IMR-90 (cell line): ENCODE measurements around the gene PI4KA. TPM values are rescaled to one million over a fixed set of nuclear protein-coding genes. Genes with fewer than 3 reads are reported as not detected.
A peak's percentile ranks its signal among the peaks of the same experiment; 100 is the strongest.

Source experiments
- ATAC-seq: fragments of 200-7000 bp; cut with Tn5 transposase; 2 replicates; pipeline ENCODE4 v1.9.1; 2020; ENCODE audit warnings: low read depth, mild to moderate bottlenecking, moderate library complexity
- BruUV-seq: library from RNA; stranded (reverse); fragments of 400-500 nt; replicated peaks from 2 replicates; lab custom pipeline; 2021; lab: Mats Ljungman, UMichigan
- CTCF ChIA-PET: fragments of 300-600 bp; formaldehyde crosslinking; extraction: SDS; loops from one replicate; lab custom pipeline; 2021; ENCODE audit warnings: antibody characterized with exemption; lab: Yijun Ruan, JAX
- POLR2A ChIA-PET: fragments of 300-600 bp; sonication (Branson Sonifier 250); formaldehyde crosslinking; loops from one replicate; lab custom pipeline; 2022; ENCODE audit warnings: antibody characterized with exemption; ENCODE audit not compliant: unreplicated experiment; lab: Charles Lee
- DNase-seq: peaks from one replicate; pipeline ENCODE4 v3.0.0; 2013
- H2AFZ ChIP-seq: replicated peaks from 2 replicates; pipeline ENCODE3; 2013; ENCODE audit warnings: low read length, mild to moderate bottlenecking; ENCODE audit not compliant: poor library complexity
- H2AK5ac ChIP-seq: 2 replicates; pipeline ENCODE4 v1.6.1; 2013; ENCODE audit warnings: low read depth, low read length, inconsistent platforms
- H2AK9ac ChIP-seq: replicated peaks from 2 replicates; pipeline ENCODE3; 2013; ENCODE audit warnings: mild to moderate bottlenecking, low read depth, low read length, moderate library complexity; ENCODE audit not compliant: poor library complexity
- H2BK120ac ChIP-seq: 2 replicates; pipeline ENCODE4 v1.6.1; 2013; ENCODE audit warnings: low read depth, low read length, inconsistent platforms
- H2BK15ac ChIP-seq: 3 replicates; pipeline ENCODE4 v1.6.1; 2013; ENCODE audit warnings: low read depth, low read length, inconsistent platforms
- H2BK20ac ChIP-seq: 2 replicates; pipeline ENCODE4 v1.6.1; 2013; ENCODE audit warnings: low read depth, mild to moderate bottlenecking, inconsistent platforms, low read length, moderate library complexity
- H2BK5ac ChIP-seq: 2 replicates; pipeline ENCODE4 v1.6.1; 2013; ENCODE audit warnings: mild to moderate bottlenecking, low read depth, low read length, inconsistent platforms; ENCODE audit not compliant: poor library complexity, severe bottlenecking
- H3K14ac ChIP-seq: replicated peaks from 2 replicates; pipeline ENCODE4 v1.6.1; 2013; ENCODE audit warnings: low read depth, low read length, inconsistent platforms
- H3K18ac ChIP-seq: 2 replicates; pipeline ENCODE4 v1.6.1; 2013; ENCODE audit warnings: low read depth, low read length, control low read depth
- H3K23ac ChIP-seq: 2 replicates; pipeline ENCODE4 v1.6.1; 2013; ENCODE audit warnings: low read depth, low read length, inconsistent platforms
- H3K27ac ChIP-seq: 2 replicates; pipeline ENCODE4 v1.5.1; 2013; ENCODE audit warnings: mild to moderate bottlenecking, control low read depth, low read length; ENCODE audit not compliant: insufficient read depth
- H3K27me3 ChIP-seq: 2 replicates; pipeline ENCODE4 v1.6.1; 2013; ENCODE audit warnings: low read length; ENCODE audit not compliant: control insufficient read depth, insufficient read depth
- H3K36me3 ChIP-seq: 2 replicates; pipeline ENCODE4 v1.6.1; 2013; ENCODE audit warnings: low read length, mixed read lengths; ENCODE audit not compliant: control insufficient read depth, insufficient read depth
- H3K4ac ChIP-seq: 2 replicates; pipeline ENCODE4 v1.6.1; 2013; ENCODE audit warnings: low read depth, low read length, inconsistent platforms
- H3K4me1 ChIP-seq: 2 replicates; pipeline ENCODE4 v1.6.1; 2013; ENCODE audit warnings: low read length, mixed read lengths; ENCODE audit not compliant: control insufficient read depth, insufficient read depth
- H3K4me2 ChIP-seq: 2 replicates; pipeline ENCODE4 v1.6.1; 2013; ENCODE audit warnings: low read depth, mild to moderate bottlenecking, control low read depth, low read length, moderate library complexity
- H3K4me3 ChIP-seq: 2 replicates; pipeline ENCODE4 v1.5.1; 2013; ENCODE audit warnings: low read depth, mild to moderate bottlenecking, control low read depth, low read length, moderate library complexity; ENCODE audit not compliant: insufficient read depth
- H3K56ac ChIP-seq: 2 replicates; pipeline ENCODE4 v1.6.1; 2013; ENCODE audit warnings: low read length, inconsistent platforms; ENCODE audit not compliant: insufficient read depth; ENCODE audit errors: extremely low read depth
- H3K79me1 ChIP-seq, 2 experiments: 2 replicates each; pipeline ENCODE4 v1.6.1; 2013; ENCODE audit warnings: low read length in 2 of 2, inconsistent platforms in 1 of 2, low read depth in 1 of 2
- H3K9ac ChIP-seq: 2 replicates; pipeline ENCODE4 v1.6.1; 2013; ENCODE audit warnings: low read depth, low read length, control low read depth
- H3K9me1 ChIP-seq: 2 replicates; pipeline ENCODE4 v1.6.1; 2013; ENCODE audit warnings: low read length, inconsistent platforms; ENCODE audit not compliant: insufficient read depth
- H3K9me3 ChIP-seq: 2 replicates; pipeline ENCODE4 v1.6.1; 2013; ENCODE audit warnings: low read length; ENCODE audit not compliant: control insufficient read depth, insufficient read depth
- H4K20me1 ChIP-seq: 2 replicates; pipeline ENCODE4 v1.6.1; 2013; ENCODE audit warnings: low read length, inconsistent platforms; ENCODE audit not compliant: insufficient read depth
- H4K5ac ChIP-seq: 2 replicates; pipeline ENCODE4 v1.6.1; 2013; ENCODE audit warnings: mild to moderate bottlenecking, low read depth, low read length, control low read depth
- H4K8ac ChIP-seq, 2 experiments: 2 replicates each; pipeline ENCODE4 v1.6.1; 2013; ENCODE audit warnings: low read depth in 2 of 2, low read length in 2 of 2, control low read depth in 1 of 2, inconsistent platforms in 1 of 2
- H4K91ac ChIP-seq: 2 replicates; pipeline ENCODE4 v1.6.1; 2013; ENCODE audit warnings: low read depth, low read length, inconsistent platforms; ENCODE audit not compliant: insufficient read depth
- BHLHE40 ChIP-seq: fragments of 150-350 bp; IDR thresholded peaks from 2 replicates; pipeline ENCODE4 v1.6.1; 2016; ENCODE audit warnings: mild to moderate bottlenecking, low read depth, low read length
- CTCF ChIP-seq: conservative IDR thresholded peaks from 2 replicates; pipeline ENCODE4 v1.5.1; 2012; ENCODE audit warnings: mild to moderate bottlenecking, low read depth, low read length, improper control_type of control experiment
- ELK1 ChIP-seq: fragments of 150-350 bp; IDR thresholded peaks from 2 replicates; pipeline ENCODE4 v1.6.1; 2016; ENCODE audit warnings: low read depth, mild to moderate bottlenecking, low read length, moderate library complexity, borderline replicate concordance
- POLR2A ChIP-seq: IDR thresholded peaks from 2 replicates; pipeline ENCODE4 v1.6.1; 2012; ENCODE audit warnings: mild to moderate bottlenecking, low read depth, low read length
- WGBS, 2 experiments: methylation state at CpG; one replicate each; pipeline versions ENCODE4 v1.1.5 to v1.1.7; 2013; ENCODE audit warnings: missing lambda C conversion rate in 2 of 2; ENCODE audit not compliant: insufficient read length in 1 of 2; ENCODE audit errors: extremely low coverage in 2 of 2; 5-methylcytosine and 5-hydroxymethylcytosine counted together
- dilution Hi-C: fragments of 300-500 bp; cut with HindIII; formaldehyde crosslinking; loops from one replicate; pipeline ENCODE4 v1.14.3; 2018; ENCODE audit warnings: low sequenced_read_pairs; ENCODE audit not compliant: unreplicated experiment
- in situ Hi-C: fragments of 300-500 bp; cut with MboI; formaldehyde crosslinking; loops from 3 replicates; pipeline ENCODE4 v1.14.3; 2019; ENCODE audit warnings: low sequenced_read_pairs, inconsistent platforms, mixed read lengths
- intact Hi-C: fragments of 100-400 bp; cut with micrococcal nuclease; formaldehyde crosslinking; loops from 2 replicates; pipeline ENCODE4 v1.10.0; 2022
- polyA plus RNA-seq, 3 experiments: library from polyadenylated mRNA; depleted of rRNA; stranded (reverse); fragments of >200 nt; gene quantifications; 2 replicates each; pipeline ENCODE4 v1.2.3, GENCODE V29; 2012; ENCODE audit warnings: low replicate concordance in 1 of 3
- total RNA-seq: library from RNA; depleted of rRNA; stranded (reverse); fragments of >200 nt; gene quantifications from 2 replicates; pipeline ENCODE4 v1.2.3, GENCODE V29; 2012
- TF ChIP-seq, protein P1 (sequence below): fragments of 150-350 bp; IDR thresholded peaks from 2 replicates; pipeline ENCODE4 v1.6.1; 2017; ENCODE audit warnings: mild to moderate bottlenecking, antibody characterized with exemption, low read length, low read depth

PI4KA gene
- total and polyA plus RNA-seq, 2 of the 4 experiments (the other 2 are of a cell fraction): 16.8 to 35.5 TPM

GRCh38 chr22:20720692-20721408 lies 137.8 kb downstream of the PI4KA start:
- Histone ChIP-seq H4K20me1 (no peaks in the 10 kb centered on the region), H3K36me3 (peaks cover 22% of the 10 kb centered on the region), H3K9me1 (no peaks in the 10 kb centered on the region), H3K4me3 (no peak overlapping the region), H3K4ac (no peak overlapping the region), H3K56ac (no peak overlapping the region), H4K5ac (no peak overlapping the region), H2BK5ac (no peak overlapping the region), H2BK20ac (no peak overlapping the region), H3K14ac (no peak overlapping the region), H3K18ac (no peak overlapping the region), H3K4me2 (no peak overlapping the region), H3K9ac (no peak overlapping the region), H2AK9ac (peak overlapping the region; percentile 20), H3K4me1 (no peaks in the 10 kb centered on the region), H3K27ac (no peak overlapping the region), H2BK15ac (no peak overlapping the region), H4K91ac (no peak overlapping the region), H3K9me3 (no peaks in the 10 kb centered on the region), H2AK5ac (no peak overlapping the region), H2AFZ (no peak overlapping the region), H4K8ac (no peak overlapping the region), H2BK120ac (no peak overlapping the region), H3K23ac (no peak overlapping the region), H3K79me1 (no peaks in the 10 kb centered on the region), H3K27me3 (no peaks in the 10 kb centered on the region)
- dilution Hi-C loops (no loop called here), in situ Hi-C loops (loop anchor here (10.0 kb wide), 1 partner anchor 64 kb away; no protein-coding TSS in a partner anchor), intact Hi-C loops (no loop called here)
- BruUV-seq: no TSS peak
- no peak for ATAC-seq
- no peak for DNase-seq
- CTCF ChIA-PET: no interaction called here
- no CpG with 5 or more reads among the region's 13 CpGs for WGBS, 2 experiments
- TF ChIP-seq, protein P1, sequence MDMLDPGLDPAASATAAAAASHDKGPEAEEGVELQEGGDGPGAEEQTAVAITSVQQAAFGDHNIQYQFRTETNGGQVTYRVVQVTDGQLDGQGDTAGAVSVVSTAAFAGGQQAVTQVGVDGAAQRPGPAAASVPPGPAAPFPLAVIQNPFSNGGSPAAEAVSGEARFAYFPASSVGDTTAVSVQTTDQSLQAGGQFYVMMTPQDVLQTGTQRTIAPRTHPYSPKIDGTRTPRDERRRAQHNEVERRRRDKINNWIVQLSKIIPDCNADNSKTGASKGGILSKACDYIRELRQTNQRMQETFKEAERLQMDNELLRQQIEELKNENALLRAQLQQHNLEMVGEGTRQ: no peak
- no peak for TF ChIP-seq POLR2A
- TF ChIP-seq CTCF: no peak
- no peak for TF ChIP-seq BHLHE40
- TF ChIP-seq ELK1: no peak
- POLR2A ChIA-PET: no interaction called here
